Activated naive CD4-positive, alpha-beta T cell treated with anti-CD3 and anti-CD28 coated beads for 36 hours (primary cell): ENCODE data around the gene KLK1. TPM values are rescaled to one million over a fixed set of nuclear protein-coding genes. Genes with fewer than 3 reads are reported as not detected.
"Not testable (repeated sequence)": the region's sequence is repeated elsewhere in the genome, so short reads cannot be mapped to it uniquely, and the experiment has no call there.

ENCODE experiments used
- CTCF ChIA-PET: fragments of 350-600 bp; sonication (Branson Sonifier 250); formaldehyde crosslinking; loops from one replicate; lab custom pipeline; 2021; ENCODE audit warnings: antibody characterized with exemption; lab: Charles Lee
- DNase-seq: peaks from one replicate; pipeline ENCODE4 v3.0.0-alpha.2; 2020
- H3K27ac Mint-ChIP-seq: one replicate; pipeline ENCODE4 v1.8.0; 2021; ENCODE audit warnings: mild to moderate bottlenecking, mixed read lengths
- H3K27me3 Mint-ChIP-seq: one replicate; pipeline ENCODE4 v1.8.0; 2021; ENCODE audit warnings: low read depth, mixed read lengths
- H3K36me3 Mint-ChIP-seq: one replicate; pipeline ENCODE4 v1.8.0; 2021; ENCODE audit warnings: low read depth, mixed read lengths
- H3K4me1 Mint-ChIP-seq: one replicate; pipeline ENCODE4 v1.8.0; 2021; ENCODE audit warnings: low read depth, mixed read lengths
- H3K4me3 Mint-ChIP-seq: one replicate; pipeline ENCODE4 v1.8.0; 2021; ENCODE audit warnings: mild to moderate bottlenecking, moderate library complexity, mixed read lengths
- H3K9me3 Mint-ChIP-seq: one replicate; pipeline ENCODE4 v1.8.0; 2021; ENCODE audit warnings: mixed read lengths
- intact Hi-C: fragments of 100-400 bp; cut with micrococcal nuclease; formaldehyde crosslinking; loops from one replicate; pipeline ENCODE4 v1.15.1; 2023
- total RNA-seq, 2 experiments: library from RNA; stranded (reverse); gene quantifications; one replicate each; pipeline ENCODE4 v1.2.3, GENCODE V29; 2021

The KLK1 gene
- total RNA-seq, 2 experiments from 2014 or later: 0.79 to 1.1 TPM

DNA sequence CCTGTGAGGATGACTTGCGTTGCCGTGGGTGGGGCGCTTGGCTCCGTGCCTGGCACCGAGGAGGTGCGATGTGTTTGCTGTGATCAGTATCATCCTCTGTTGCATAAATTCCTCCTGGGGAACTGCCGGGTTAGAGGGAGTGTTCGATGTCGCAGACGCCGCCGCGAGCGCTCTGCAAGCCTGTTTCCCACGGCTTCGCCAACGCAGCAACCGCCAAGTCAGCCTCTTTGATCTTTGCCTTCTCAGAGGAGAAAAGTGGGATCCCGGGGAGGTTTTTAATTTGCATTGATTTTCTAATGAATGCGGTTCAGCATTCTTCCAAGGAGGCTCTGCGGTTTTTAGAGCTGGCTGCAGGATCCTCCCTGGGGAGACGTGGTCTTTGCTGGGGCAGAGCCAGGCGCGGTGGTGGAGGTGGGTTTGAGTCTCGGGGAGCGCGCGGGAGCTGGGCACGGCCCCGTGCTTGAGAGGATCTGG lies 45.7 kb downstream of the KLK1 start:
- intact Hi-C loops: no loop called here
- peaks cover 57% of the 10 kb centered on the region for H3K27me3 Mint-ChIP-seq
- H3K4me3 Mint-ChIP-seq: no peak overlapping the region
- H3K36me3 Mint-ChIP-seq: no peaks in the 10 kb centered on the region
- DNase-seq: no peak
- CTCF ChIA-PET: no interaction called here
- no peak overlapping the region for H3K27ac Mint-ChIP-seq
- H3K4me1 Mint-ChIP-seq: peaks cover 3% of the 10 kb centered on the region
- H3K9me3 Mint-ChIP-seq: no peaks in the 10 kb centered on the region

DNA sequence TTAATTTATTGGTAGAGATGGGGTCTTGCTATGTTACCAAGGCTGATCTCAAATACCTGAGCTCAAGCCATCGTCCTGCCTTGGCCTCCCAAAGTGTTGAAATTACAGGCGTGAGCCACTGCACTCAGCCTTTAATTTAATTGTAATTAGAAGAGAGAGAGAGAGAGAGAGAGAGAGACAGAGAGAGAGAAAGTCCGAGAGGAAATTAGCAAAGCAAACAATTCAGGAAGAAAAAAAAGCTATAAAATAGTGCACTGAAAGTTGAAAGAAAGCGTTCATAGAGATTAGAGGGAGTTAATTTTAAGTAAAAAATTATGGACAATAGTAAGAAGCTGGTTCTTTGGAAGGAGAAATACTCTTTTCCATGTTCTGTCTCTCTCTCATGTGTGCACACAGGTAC lies 46.3 kb downstream of the KLK1 start:
- peaks cover 3% of the 10 kb centered on the region for H3K4me1 Mint-ChIP-seq
- intact Hi-C loops: no loop called here
- no peak overlapping the region for H3K27ac Mint-ChIP-seq
- CTCF ChIA-PET: interaction anchor here (0.7 to 1.3 kb wide), 3 partner anchors 52 to 108 kb away, joined by 3 read pairs; no protein-coding TSS in a partner anchor
- no peak overlapping the region for H3K4me3 Mint-ChIP-seq
- peaks cover 51% of the 10 kb centered on the region for H3K27me3 Mint-ChIP-seq
- DNase-seq: no peak
- no peaks in the 10 kb centered on the region for H3K9me3 Mint-ChIP-seq
- no peaks in the 10 kb centered on the region for H3K36me3 Mint-ChIP-seq

DNA sequence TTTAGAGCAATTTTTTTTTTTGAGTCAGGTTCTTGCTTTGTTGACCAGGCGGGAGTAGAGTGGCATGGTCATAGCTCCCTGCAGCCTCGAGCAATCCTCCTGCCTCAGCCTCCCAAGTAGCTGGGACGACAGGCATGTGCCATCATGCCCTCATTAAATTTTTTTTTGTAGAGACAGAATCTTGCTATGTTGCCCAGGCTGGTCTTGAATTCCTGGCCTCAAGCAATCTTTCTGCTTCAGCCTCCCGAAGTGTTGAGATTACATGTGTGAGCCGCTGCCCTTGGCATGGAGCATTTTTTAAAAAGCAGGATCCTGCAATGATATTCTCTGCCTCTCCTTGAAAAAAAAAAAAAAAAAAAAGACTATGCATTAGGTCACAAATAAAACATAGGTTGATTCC lies 47.5 kb downstream of the KLK1 start:
- no peaks in the 10 kb centered on the region for H3K36me3 Mint-ChIP-seq
- intact Hi-C loops: no loop called here
- DNase-seq: no peak
- H3K27ac Mint-ChIP-seq: no peak overlapping the region
- peaks cover 3% of the 10 kb centered on the region for H3K4me1 Mint-ChIP-seq
- H3K9me3 Mint-ChIP-seq: no peaks in the 10 kb centered on the region
- CTCF ChIA-PET: no interaction called here
- peaks cover 46% of the 10 kb centered on the region for H3K27me3 Mint-ChIP-seq
- H3K4me3 Mint-ChIP-seq: no peak overlapping the region

DNA sequence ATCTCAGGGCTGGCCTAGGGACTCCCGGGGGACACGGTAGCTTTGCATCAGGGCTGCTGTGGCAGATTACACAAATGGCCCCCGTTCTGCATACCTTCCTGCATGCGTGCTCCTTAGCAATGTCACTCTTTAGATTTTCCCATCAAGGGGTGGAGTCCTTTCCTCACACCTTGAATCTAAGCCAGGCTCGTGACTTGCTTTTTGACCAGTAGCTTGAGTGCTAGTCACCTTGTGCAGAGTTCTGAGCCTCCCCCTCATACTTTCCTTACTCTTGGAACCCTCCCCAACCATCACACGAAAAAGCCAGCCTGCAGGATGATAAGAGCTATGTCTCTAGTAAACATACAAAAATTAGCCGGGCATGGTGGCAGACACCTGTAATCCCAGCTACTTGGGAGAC lies 50.1 kb downstream of the KLK1 start:
- DNase-seq, intact Hi-C loops, CTCF ChIA-PET, H3K27ac Mint-ChIP-seq, H3K9me3 Mint-ChIP-seq, H3K36me3 Mint-ChIP-seq, H3K4me1 Mint-ChIP-seq, H3K4me3 Mint-ChIP-seq: not testable (repeated sequence)
- H3K27me3 Mint-ChIP-seq: peaks cover 26% of the 10 kb centered on the region

DNA sequence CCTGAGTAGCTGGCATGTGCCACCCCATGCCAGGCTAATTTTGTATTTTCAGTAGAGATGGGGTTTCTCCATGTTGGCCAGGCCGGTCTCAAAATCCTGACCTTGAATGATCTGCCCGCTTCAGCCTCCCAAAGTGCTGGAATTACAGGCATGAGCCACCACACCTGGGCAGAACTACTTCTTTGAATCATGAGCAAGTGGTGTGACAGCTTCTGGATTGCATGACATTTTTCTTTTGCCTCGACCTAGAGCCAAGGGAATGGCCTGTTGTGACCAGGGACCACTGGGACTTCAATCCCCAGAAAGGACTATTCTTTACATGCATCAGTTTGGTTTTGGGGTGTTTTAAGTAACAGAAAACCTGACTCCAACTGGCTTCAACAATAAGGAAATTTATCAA lies 50.7 kb downstream of the KLK1 start:
- peaks cover 21% of the 10 kb centered on the region for H3K27me3 Mint-ChIP-seq
- intact Hi-C loops, CTCF ChIA-PET, DNase-seq, H3K9me3 Mint-ChIP-seq, H3K4me3 Mint-ChIP-seq, H3K36me3 Mint-ChIP-seq, H3K27ac Mint-ChIP-seq, H3K4me1 Mint-ChIP-seq: not testable (repeated sequence)

DNA sequence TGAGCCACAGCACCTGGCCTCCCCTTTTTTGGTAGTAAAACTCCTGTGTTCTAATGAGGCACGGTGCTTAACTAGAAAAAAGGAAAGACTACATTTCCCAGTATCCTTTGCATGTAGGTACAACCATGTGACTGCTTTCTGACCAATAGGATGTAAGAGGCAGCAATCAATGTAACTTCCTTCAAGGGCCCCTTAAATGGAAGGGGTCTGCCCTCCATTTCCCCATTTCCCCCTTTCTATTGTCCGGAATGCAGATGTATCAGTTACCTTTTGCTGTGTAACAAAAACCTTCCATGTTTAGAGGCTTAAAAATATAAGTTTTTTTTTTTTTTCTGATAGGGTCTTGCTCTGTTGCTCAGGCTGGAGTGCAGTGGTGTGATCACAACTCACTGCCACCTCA lies 51.1 kb downstream of the KLK1 start:
- CTCF ChIA-PET: interaction anchor here (0.6 kb wide), 1 partner anchor 234 kb away, joined by 3 read pairs; no protein-coding TSS in a partner anchor
- peaks cover 17% of the 10 kb centered on the region for H3K27me3 Mint-ChIP-seq
- no peak overlapping the region for H3K4me3 Mint-ChIP-seq
- no peaks in the 10 kb centered on the region for H3K4me1 Mint-ChIP-seq
- no peaks in the 10 kb centered on the region for H3K36me3 Mint-ChIP-seq
- intact Hi-C loops: no loop called here
- no peak overlapping the region for H3K27ac Mint-ChIP-seq
- no peak for DNase-seq
- H3K9me3 Mint-ChIP-seq: no peaks in the 10 kb centered on the region

DNA sequence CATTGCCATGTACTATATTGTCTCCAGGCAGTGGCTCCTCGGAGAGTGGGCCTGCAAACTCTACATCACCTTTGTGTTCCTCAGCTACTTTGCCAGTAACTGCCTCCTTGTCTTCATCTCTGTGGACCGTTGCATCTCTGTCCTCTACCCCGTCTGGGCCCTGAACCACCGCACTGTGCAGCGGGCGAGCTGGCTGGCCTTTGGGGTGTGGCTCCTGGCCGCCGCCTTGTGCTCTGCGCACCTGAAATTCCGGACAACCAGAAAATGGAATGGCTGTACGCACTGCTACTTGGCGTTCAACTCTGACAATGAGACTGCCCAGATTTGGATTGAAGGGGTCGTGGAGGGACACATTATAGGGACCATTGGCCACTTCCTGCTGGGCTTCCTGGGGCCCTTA lies 52.7 kb downstream of the KLK1 start:
- no peaks in the 10 kb centered on the region for H3K4me1 Mint-ChIP-seq
- CTCF ChIA-PET: interaction anchor here (1.0 kb wide), 1 partner anchor 10 kb away, joined by 3 read pairs; no protein-coding TSS in a partner anchor
- DNase-seq: no peak
- H3K36me3 Mint-ChIP-seq: no peaks in the 10 kb centered on the region
- intact Hi-C loops: no loop called here
- peaks cover 19% of the 10 kb centered on the region for H3K27me3 Mint-ChIP-seq
- no peak overlapping the region for H3K4me3 Mint-ChIP-seq
- no peaks in the 10 kb centered on the region for H3K9me3 Mint-ChIP-seq
- H3K27ac Mint-ChIP-seq: no peak overlapping the region

DNA sequence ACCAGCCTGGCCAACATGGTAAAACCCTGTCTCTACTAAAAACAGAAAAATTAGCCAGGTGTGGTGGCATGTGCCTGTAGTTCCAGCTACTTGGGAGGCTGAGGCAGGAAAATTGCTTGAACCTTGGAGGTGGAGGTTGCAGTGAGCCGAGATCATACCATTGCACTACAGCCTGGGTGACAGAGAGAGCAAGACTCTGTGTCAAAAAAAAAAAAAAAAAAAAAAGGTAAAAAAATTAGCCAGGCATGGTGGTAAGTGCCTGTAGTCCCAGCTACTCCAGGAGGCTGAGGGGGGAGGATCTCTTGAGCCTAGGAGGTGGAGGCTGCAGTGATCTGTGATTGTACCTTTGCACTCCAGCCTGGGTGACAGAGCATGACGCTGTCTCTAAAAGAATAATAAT lies 53.4 kb downstream of the KLK1 start, which contains the start of gene GPR32:
TSS of gene GPR32 (plus strand) at position 301 of the 400 bp plus-strand sequence. CDS start 137 bp downstream, outside the sequence.
- intact Hi-C loops, H3K4me3 Mint-ChIP-seq, H3K9me3 Mint-ChIP-seq, H3K36me3 Mint-ChIP-seq, DNase-seq, H3K27ac Mint-ChIP-seq, CTCF ChIA-PET, H3K4me1 Mint-ChIP-seq: not testable (repeated sequence)
- peaks cover 19% of the 10 kb centered on the region for H3K27me3 Mint-ChIP-seq

Other genes with a start within 250 kb of the KLK1 start
- not detected for gene SYT3, start 183.9 kb downstream of the KLK1 start, total RNA-seq
- 1 to 10 TPM; 1.5 to 1.7 TPM for gene C19orf81, start 174.3 kb downstream of the KLK1 start, total RNA-seq
- gene SHANK1, start 104.0 kb downstream of the KLK1 start, total RNA-seq: not detected
- 1 to 10 TPM in 1 of 2 experiments, under 1 TPM in 1; 0.69 to 1.4 TPM for gene CLEC11A, start 100.4 kb downstream of the KLK1 start, total RNA-seq
- not detected for gene GPR32, start 53.3 kb downstream of the KLK1 start, total RNA-seq
- gene ACP4, start 33.4 kb downstream of the KLK1 start, total RNA-seq: not detected
- not detected for gene KLK15, start 9.8 kb upstream of the KLK1 start, total RNA-seq
- not detected for gene KLK3, start 31.1 kb upstream of the KLK1 start, total RNA-seq
- not detected for gene KLK2, start 49.7 kb upstream of the KLK1 start, total RNA-seq
- not detected for gene KLK4, start 87.6 kb upstream of the KLK1 start, total RNA-seq
- not detected for gene KLK5, start 129.3 kb upstream of the KLK1 start, total RNA-seq
- not detected for gene KLK6, start 145.8 kb upstream of the KLK1 start, total RNA-seq
- gene KLK7, start 160.1 kb upstream of the KLK1 start, total RNA-seq: not detected
- gene KLK8, start 177.8 kb upstream of the KLK1 start, total RNA-seq: not detected
- gene KLK10, start 195.9 kb upstream of the KLK1 start, total RNA-seq: not detected
- not detected for gene KLK11, start 202.8 kb upstream of the KLK1 start, total RNA-seq
- not detected for gene KLK12, start 211.2 kb upstream of the KLK1 start, total RNA-seq
- gene KLK13, start 241.3 kb upstream of the KLK1 start, total RNA-seq: not detected